GM21390 (cell line): ENCODE data around the gene SLC5A11.
"Not testable (repeated sequence)": the region's sequence is repeated elsewhere in the genome, so short reads cannot be mapped to it uniquely, and the experiment has no call there.

Source experiments
- ATAC-seq: cut with Tn5 transposase; IDR thresholded peaks from one replicate; pipeline ENCODE4 v1.9.1; 2021; ENCODE audit not compliant: unreplicated experiment

Gene SLC5A11

GRCh38 chr16:24856871-24857270, 11.1 kb downstream of the SLC5A11 start:
- not testable (repeated sequence) for ATAC-seq

DNA sequence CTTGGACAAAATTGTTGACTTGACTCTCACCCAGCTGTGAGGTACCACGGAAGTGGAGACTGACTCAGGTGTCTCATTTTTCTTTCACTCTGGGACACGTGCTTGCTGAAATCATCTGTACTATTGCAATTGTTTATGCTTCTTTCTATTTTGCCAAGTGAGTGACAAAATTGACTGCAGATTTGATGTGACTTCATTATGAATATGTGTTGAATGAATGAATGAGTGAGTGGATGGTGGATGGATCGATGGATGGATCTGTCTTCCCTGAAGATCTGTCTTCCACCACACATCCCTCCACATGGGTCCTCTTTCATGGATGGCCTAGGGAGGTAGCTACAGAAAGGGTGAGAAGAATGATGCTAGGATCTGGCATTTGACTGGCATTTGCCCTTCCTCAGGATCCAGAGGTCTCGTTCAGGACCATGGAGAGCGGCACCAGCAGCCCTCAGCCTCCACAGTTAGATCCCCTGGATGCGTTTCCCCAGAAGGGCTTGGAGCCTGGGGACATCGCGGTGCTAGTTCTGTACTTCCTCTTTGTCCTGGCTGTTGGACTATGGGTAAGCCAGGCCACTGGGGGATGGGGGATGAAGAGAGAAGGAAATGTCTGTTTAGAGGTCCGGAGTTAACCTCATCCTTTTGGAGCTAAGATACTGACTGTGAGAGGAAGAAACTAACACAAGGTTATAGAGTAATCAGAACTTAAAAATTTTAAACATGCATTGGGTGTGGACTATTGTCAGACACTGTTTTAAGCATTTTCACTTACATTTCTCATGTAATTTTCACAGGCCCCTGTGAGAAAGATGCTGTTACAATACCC, 12.7 kb downstream of the SLC5A11 start:
- ATAC-seq: no peak

- no peak for ATAC-seq
Observed at GRCh38 chr16:24861461-24861860, 15.7 kb downstream of the SLC5A11 start.

DNA sequence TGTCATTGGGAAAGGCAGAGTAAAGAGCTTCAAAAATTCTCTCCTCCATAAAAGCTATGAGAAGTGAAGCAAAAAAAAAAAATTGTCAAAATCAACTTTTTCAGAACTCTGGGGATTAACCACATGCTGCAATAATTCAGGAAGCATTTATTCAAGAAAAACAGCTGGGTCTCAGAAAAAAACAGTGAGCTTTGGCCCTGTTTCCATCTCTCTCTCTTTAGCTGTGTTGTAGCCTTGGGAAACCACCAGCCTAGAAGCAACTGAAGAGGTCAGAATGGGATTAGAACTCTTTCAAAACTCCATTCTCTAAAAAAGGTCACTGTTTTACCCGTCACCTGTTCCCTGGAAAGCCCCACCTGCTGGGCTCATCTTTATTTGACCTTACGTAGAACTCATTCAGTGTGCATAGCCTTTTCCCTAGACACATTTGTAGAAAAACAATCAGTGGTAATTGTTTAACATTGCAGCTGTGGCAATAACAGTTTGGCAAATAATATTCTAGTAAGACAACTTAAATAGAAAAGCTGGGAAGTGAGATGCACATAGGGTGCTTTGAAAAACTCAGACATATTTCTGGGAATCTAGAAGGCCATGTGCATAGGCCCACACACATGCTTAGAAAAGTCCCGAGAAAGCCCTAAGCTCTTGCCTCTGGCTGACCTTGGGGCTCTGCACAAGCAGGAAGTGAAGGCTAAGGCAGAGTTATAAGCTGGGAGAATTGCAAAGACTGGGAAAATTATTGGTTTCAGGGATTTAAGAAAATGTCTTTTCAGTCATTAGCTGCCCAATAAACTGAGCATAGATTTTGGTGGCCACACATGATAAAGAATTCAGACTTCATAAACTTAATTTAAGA, 18.0 kb downstream of the SLC5A11 start:
- ATAC-seq: no peak

DNA sequence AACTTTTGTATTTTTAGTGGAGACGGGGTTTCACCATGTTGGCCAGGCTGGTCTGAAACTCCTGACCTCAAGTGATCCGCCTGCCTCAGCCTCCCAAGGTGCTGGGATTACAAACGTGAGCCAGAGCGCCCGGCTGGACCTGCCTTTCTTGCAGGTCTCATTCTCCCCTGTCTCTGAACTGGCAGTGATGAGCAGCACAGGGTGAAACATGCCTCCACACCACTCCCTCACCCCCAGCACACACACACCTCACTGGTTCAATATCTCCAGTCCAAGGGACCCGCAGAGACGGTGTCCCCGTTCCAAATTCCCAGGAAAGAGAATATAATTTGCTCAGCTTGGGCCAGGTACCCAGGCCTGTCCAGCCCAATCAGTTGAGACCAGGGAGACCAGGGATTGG, 23.3 kb downstream of the SLC5A11 start:
- ATAC-seq: no peak

GRCh38 chr16:24871891-24872290, 26.1 kb downstream of the SLC5A11 start:
- no peak for ATAC-seq

DNA sequence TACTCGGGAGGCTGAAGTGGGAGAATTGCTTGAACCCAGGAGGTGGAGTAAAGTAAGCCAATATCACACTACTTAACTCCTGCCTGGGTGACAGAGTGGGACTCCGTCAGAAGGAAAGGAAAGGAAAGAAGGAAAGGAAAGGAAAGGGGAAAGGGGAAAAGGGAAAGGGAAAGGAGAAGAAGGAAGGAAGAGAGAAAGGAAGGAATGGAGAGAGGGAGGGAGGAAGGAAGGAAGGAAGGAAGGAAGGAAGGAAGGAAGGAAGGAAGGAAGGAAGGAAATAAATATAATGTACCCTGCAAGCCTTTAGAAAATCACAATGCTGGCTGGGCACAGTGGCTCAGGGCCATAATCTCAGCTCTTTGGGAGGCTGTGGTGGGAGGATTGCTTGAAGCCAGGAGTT, 27.3 kb downstream of the SLC5A11 start:
- no peak for ATAC-seq

DNA sequence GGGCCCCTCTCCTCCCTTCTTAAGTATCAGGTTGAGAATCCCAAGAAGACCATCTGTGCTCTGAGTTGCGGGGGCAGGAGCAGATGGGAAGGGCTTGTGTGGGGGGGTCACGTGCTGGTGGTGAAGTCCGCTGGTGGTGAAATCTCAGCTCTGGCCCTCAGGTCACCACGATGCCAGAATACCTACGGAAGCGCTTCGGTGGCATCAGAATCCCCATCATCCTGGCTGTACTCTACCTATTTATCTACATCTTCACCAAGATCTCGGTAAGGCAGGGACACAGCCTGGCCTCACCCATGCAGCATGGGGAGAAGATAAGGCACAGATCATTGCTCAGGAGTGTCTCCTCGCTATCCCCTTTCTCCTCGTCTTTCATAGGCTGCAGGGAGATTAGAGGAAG, 29.7 kb downstream of the SLC5A11 start:
- no peak for ATAC-seq

GRCh38 chr16:24876231-24876630, 30.5 kb downstream of the SLC5A11 start:
- ATAC-seq: no peak

GRCh38 chr16:24879684-24880083, 33.9 kb downstream of the SLC5A11 start:
- no peak for ATAC-seq

- ATAC-seq: no peak
Observed at GRCh38 chr16:24883714-24884151, 38.0 kb downstream of the SLC5A11 start.

- ATAC-seq: no peak
Observed at GRCh38 chr16:24887472-24887871, 41.7 kb downstream of the SLC5A11 start.

- no peak for ATAC-seq
Observed at GRCh38 chr16:24890746-24891145, 45.0 kb downstream of the SLC5A11 start.

DNA sequence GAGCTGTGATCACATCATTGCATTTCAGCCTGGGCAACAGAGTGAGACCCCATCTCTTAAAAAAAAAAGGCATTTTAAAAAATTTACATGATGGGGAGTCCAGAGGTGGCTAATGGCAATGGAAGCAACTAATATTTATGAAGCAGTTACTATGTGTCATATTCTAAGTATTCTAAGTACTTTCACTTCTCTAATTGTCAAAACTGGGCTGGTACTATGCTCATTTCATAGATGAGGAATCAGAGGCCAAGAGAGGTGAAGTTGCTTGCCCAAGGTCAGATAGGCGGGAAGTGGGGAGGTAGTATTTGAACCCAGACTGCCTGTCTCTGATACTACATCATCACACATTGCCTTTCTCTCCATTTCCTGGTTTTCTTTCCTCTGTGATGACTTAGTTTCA, 50.7 kb downstream of the SLC5A11 start:
- no peak for ATAC-seq

- ATAC-seq: not testable (repeated sequence)
Observed at GRCh38 chr16:24897522-24897921, 51.8 kb downstream of the SLC5A11 start.

DNA sequence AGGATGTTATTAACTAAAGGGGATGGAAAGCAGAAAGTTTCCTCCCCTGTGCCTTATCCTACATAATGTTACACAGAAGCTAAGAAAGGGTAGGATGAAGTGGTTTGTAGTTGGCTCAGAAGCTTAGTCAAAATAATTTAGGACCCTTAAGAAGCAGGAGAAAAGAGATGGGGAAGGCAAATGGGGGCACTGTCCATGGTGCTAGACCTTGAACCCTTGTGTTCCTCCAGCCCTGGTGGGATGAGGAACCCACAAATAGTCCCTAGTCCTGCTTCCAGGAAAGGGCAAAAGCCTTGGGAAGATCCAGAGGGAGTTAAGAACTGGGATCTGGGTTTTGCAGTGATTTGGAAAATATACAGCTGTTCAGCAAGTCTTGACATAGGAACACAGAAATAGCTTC, 54.5 kb downstream of the SLC5A11 start:
- no peak for ATAC-seq

DNA sequence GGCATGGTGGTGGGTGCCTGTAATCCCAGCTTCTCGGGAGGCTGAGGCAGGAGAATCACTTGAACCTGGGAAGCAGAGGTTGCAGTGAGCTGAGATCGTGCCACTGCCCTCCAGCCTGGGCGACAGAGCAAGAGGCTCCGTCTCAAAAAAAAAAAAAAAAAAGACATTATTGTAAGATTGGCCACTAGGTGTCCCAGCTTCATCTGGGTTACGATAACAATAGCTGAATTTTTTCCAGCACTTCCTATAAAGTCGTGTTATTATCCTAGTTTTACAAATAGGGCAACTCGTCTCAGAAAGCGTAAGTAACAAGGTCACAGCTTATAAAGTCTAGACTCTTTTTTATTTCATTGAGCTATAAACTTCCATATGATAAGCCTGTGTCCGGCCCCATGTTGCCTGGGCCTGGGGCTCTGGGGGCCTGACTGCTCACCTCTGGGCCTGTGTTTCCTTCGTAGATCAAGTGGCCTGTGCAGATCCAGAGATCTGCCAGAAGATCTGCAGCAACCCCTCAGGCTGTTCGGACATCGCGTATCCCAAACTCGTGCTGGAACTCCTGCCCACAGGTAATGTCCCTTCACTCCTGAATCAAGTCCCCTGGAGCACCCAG, 60.5 kb downstream of the SLC5A11 start:
- no peak for ATAC-seq

DNA sequence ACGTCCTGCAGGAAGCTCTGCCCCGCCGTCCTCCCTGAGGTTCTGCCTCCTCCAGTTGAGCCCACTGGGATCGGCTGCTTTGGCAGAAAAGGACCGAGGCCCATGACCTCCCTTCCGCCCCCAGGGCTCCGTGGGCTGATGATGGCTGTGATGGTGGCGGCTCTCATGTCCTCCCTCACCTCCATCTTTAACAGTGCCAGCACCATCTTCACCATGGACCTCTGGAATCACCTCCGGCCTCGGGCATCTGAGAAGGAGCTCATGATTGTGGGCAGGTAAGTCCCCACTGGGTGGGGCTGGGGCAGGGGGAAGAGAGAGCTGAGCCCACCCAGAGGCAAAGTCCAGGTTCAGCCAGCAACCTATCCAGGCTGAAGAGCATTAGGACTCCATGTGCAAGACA, 61.1 kb downstream of the SLC5A11 start:
- ATAC-seq: no peak

- no peak for ATAC-seq
Observed at GRCh38 chr16:24908716-24909115, 63.0 kb downstream of the SLC5A11 start.

GRCh38 chr16:24909856-24910255, 64.1 kb downstream of the SLC5A11 start:
- no peak for ATAC-seq

GRCh38 chr16:24915019-24915418, 69.3 kb downstream of the SLC5A11 start:
- no peak for ATAC-seq

GRCh38 chr16:24915576-24915975, 69.8 kb downstream of the SLC5A11 start:
- no peak for ATAC-seq
